CD4-positive, alpha-beta memory T cell (primary cell): ENCODE data around the gene MRPL10. TPM values are rescaled to one million over a fixed set of nuclear protein-coding genes. Genes with fewer than 3 reads are reported as not detected.

Experiments
- CTCF ChIA-PET: fragments of 350-600 bp; sonication (Branson Sonifier 250); formaldehyde crosslinking; loops from one replicate; lab custom pipeline; 2021; ENCODE audit warnings: inconsistent platforms; ENCODE audit not compliant: partially characterized antibody; lab: Charles Lee
- POLR2A ChIA-PET: fragments of 350-600 bp; sonication (Branson Sonifier 250); formaldehyde crosslinking; loops from one replicate; lab custom pipeline; 2021; ENCODE audit not compliant: partially characterized antibody; lab: Charles Lee
- DNase-seq, 5 donors: peaks; one replicate each; pipeline versions ENCODE4 v3.0.0 to v3.0.0-alpha.2; 2020 to 2022; ENCODE audit warnings: mixed read lengths in 1 of 5
- H3K27ac ChIP-seq: one replicate; pipeline ENCODE4 v1.7.0; 2013; ENCODE audit warnings: low read depth, low read length
- H3K27me3 ChIP-seq: 2 replicates; pipeline ENCODE4 v1.7.0; 2013; ENCODE audit warnings: mild to moderate bottlenecking, low read length, moderate library complexity; ENCODE audit not compliant: insufficient read depth
- H3K36me3 ChIP-seq: 2 replicates; pipeline ENCODE4 v1.7.0; 2013; ENCODE audit warnings: mild to moderate bottlenecking, low read length, moderate library complexity; ENCODE audit not compliant: insufficient read depth
- H3K4me1 ChIP-seq: 2 replicates; pipeline ENCODE4 v1.7.0; 2013; ENCODE audit warnings: mild to moderate bottlenecking, low read length, moderate library complexity; ENCODE audit not compliant: insufficient read depth
- H3K4me3 ChIP-seq, 2 donors: one replicate each; pipeline ENCODE4 v1.7.0; 2013; ENCODE audit warnings: low read length in 2 of 2, mild to moderate bottlenecking in 1 of 2
- H3K9me3 ChIP-seq, 2 donors: one replicate each; pipeline ENCODE4 v1.7.0; 2013; ENCODE audit warnings: low read length in 2 of 2, control low read depth in 1 of 2; ENCODE audit not compliant: control insufficient read depth in 1 of 2
- H3K27ac Mint-ChIP-seq, 7 donors: one replicate each; pipeline ENCODE4 v1.8.0; 2020 to 2021; ENCODE audit warnings: mixed read lengths in 7 of 7, mild to moderate bottlenecking in 6 of 7, inconsistent platforms in 3 of 7, moderate library complexity in 3 of 7
- H3K27me3 Mint-ChIP-seq, 2 donors: one replicate each; pipeline ENCODE4 v1.8.0; 2020 to 2021; ENCODE audit warnings: mixed read lengths in 2 of 2
- H3K36me3 Mint-ChIP-seq, 2 donors: one replicate each; pipeline ENCODE4 v1.8.0; 2020 to 2021; ENCODE audit warnings: mixed read lengths in 2 of 2, inconsistent platforms in 1 of 2, mild to moderate bottlenecking in 1 of 2
- H3K4me1 Mint-ChIP-seq, 4 donors: one replicate each; pipeline ENCODE4 v1.8.0; 2020 to 2021; ENCODE audit warnings: mixed read lengths in 4 of 4, mild to moderate bottlenecking in 1 of 4
- H3K4me3 Mint-ChIP-seq, 8 donors: one replicate each; pipeline ENCODE4 v1.8.0; 2020 to 2021; ENCODE audit warnings: mixed read lengths in 8 of 8, mild to moderate bottlenecking in 7 of 8, moderate library complexity in 6 of 8, inconsistent platforms in 3 of 8
- H3K9me3 Mint-ChIP-seq, 8 donors: one replicate each; pipeline ENCODE4 v1.8.0; 2020 to 2021; ENCODE audit warnings: mixed read lengths in 8 of 8, mild to moderate bottlenecking in 5 of 8, inconsistent platforms in 3 of 8, moderate library complexity in 1 of 8
- intact Hi-C: fragments of 100-400 bp; cut with micrococcal nuclease; formaldehyde crosslinking; loops from one replicate; pipeline ENCODE4 v1.15.1; 2023
- polyA plus RNA-seq, 2 donors: library from polyadenylated mRNA; unstranded; fragments of 300-500 nt; fragmentation: Illumina TruSeq; gene quantifications; one replicate each; pipeline ENCODE4 v1.2.3, GENCODE V29; 2021
- total RNA-seq, 2 experiments: library from RNA; stranded (reverse); gene quantifications; one replicate each; pipeline ENCODE4 v1.2.3, GENCODE V29; 2021

Gene MRPL10
- total and polyA plus RNA-seq, 4 experiments from 2014 or later, result 39.6 to 69.6 (median 43.6) TPM

DNA sequence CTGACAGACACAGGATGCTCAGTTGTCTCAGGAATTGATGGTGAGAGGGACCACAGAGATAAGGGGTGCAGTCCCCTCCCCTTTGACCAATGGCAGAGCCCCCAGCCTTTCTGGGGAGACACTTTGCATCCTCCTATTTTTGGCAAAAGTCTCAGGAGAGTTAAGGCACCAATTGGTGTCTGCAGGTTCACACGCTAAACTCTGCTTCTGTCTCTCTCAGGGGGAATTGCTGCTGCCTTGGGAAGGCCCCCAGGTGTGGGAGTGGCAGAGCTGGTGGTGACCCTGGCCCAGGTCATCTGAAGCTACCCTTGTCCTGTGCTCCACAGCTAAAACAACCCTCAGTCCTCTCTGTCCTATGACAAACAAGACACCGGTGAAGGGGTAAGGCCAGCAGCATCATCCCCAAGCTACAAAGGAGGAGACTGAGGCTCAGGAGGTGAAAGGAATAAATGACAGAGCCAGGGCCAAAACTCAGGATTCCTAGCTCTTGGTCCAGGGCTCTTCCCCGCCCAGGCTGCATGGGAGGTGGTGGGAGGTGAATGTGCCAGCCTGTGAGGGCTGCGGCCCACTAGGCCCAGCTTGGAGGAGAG, 30.1 kb downstream of the MRPL10 start:
- no peak for DNase-seq
- Mint-ChIP-seq H3K27me3 (peaks cover 1 to 5% of the 10 kb centered on the region in 2 donors), H3K4me3 (no peak overlapping the region), H3K27ac (no peak overlapping the region), H3K9me3 (no peaks in the 10 kb centered on the region), H3K36me3 (no peaks in the 10 kb centered on the region), H3K4me1 (no peaks in the 10 kb centered on the region)
- Histone ChIP-seq H3K27me3 (no peaks in the 10 kb centered on the region), H3K9me3 (no peaks in the 10 kb centered on the region), H3K4me1 (no peaks in the 10 kb centered on the region), H3K27ac (no peak overlapping the region), H3K4me3 (no peak overlapping the region), H3K36me3 (no peaks in the 10 kb centered on the region)
- ChIA-PET POLR2A (no interaction called here), CTCF (interaction anchor here (1.0 to 2.4 kb wide), 9 partner anchors 15 to 138 kb away, joined by 3 to 11 read pairs (median 4); no protein-coding TSS in a partner anchor)
- intact Hi-C loops, result no loop called here

DNA sequence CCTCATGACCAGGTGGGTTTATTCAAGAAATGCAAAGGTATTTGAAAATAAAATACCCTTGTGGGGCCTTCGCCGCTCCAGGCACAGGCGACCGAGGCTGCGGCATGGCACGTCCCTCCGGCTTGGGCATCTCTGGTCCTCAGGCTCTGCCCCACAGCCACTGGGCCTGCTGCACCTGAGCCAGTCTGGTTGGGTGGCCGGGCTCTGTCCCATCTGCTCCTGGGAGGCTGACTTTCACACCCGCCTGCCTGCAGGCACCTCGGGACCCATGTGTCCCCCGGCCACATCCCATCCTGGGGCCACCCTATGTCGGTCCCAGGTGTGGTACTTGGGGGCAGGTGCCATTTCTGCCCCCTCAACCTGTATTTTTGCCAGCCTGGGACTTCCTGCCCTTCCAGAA, 30.7 kb downstream of the MRPL10 start:
- peaks cover 1 to 5% of the 10 kb centered on the region in 2 donors for H3K27me3 Mint-ChIP-seq
- no peaks in the 10 kb centered on the region for H3K9me3 Mint-ChIP-seq
- Histone ChIP-seq H3K4me3 (no peak overlapping the region), H3K36me3 (no peaks in the 10 kb centered on the region), H3K27ac (no peak overlapping the region), H3K4me1 (no peaks in the 10 kb centered on the region), H3K9me3 (no peaks in the 10 kb centered on the region), H3K27me3 (no peaks in the 10 kb centered on the region)
- H3K4me1 Mint-ChIP-seq, result no peaks in the 10 kb centered on the region
- ChIA-PET CTCF (interaction anchor here (1.0 to 2.4 kb wide), 4 partner anchors 18 to 135 kb away, joined by 3 to 10 read pairs (median 4); no protein-coding TSS in a partner anchor), POLR2A (no interaction called here)
- no peak overlapping the region for H3K27ac Mint-ChIP-seq
- no peak for DNase-seq
- no peak overlapping the region for H3K4me3 Mint-ChIP-seq
- H3K36me3 Mint-ChIP-seq, result no peaks in the 10 kb centered on the region
- intact Hi-C loops, result no loop called here

DNA sequence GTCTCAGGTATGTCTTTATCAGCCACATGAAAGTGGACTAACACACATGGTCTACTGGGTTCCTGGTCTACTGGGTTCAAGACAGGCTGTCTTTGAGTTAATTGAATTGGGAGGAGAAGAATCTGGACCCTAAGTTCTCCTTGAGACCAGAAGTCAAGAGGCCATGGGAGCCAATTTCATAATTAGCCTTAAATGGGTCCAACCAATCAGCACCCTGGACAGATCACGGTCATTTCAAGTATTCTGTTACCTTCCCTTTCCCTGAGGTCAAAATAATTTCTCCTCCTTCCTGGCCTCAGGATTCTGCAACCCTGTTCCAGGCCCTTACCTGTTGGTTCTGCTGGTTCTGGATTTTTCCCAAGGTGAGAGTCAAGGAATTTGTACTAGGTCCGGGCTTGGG, 33.5 kb downstream of the MRPL10 start:
- H3K27me3 ChIP-seq, result no peaks in the 10 kb centered on the region
- no peak overlapping the region for H3K4me3 ChIP-seq
- Mint-ChIP-seq H3K9me3 (no peaks in the 10 kb centered on the region), H3K36me3 (no peaks in the 10 kb centered on the region), H3K4me1 (no peaks in the 10 kb centered on the region), H3K4me3 (no peak overlapping the region), H3K27me3 (peaks cover 15 to 17% of the 10 kb centered on the region in 2 donors), H3K27ac (no peak overlapping the region)
- no peaks in the 10 kb centered on the region for H3K9me3 ChIP-seq
- POLR2A ChIA-PET, result interaction anchor here (1.0 kb wide), 1 partner anchor 24 kb away, joined by 3 read pairs; the partner anchor contains the start of gene OSBPL7
- DNase-seq, result no peak
- CTCF ChIA-PET, result no interaction called here
- intact Hi-C loops, result no loop called here
- H3K4me1 ChIP-seq, result no peaks in the 10 kb centered on the region
- H3K36me3 ChIP-seq, result no peaks in the 10 kb centered on the region
- no peak overlapping the region for H3K27ac ChIP-seq

DNA sequence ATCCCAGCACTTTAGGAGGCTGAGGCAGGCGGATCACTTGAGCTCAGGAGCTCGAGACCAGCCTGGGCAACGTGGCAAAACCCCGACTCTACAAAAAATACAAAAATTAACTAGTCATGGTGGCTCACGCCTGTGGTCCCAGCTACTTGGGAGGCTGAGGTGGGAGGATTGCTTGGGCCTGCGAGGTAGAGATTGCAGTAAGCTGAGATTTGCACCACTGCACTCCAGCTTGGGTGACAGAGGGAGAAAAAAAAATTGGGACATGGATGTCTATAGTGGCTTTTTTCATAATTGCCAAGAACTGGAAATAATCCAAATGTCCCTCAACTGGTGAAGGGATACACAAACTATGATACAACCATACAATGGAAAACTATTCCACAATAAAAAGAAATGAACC, 38.4 kb downstream of the MRPL10 start:
- no peak overlapping the region for H3K27ac ChIP-seq
- Mint-ChIP-seq H3K27me3 (peaks cover 39 to 40% of the 10 kb centered on the region in 2 donors), H3K36me3 (no peaks in the 10 kb centered on the region), H3K9me3 (peaks cover 0 to 2% (median 0%) of the 10 kb centered on the region in 8 donors), H3K4me3 (no peak overlapping the region), H3K4me1 (peaks cover 2 to 18% (median 10%) of the 10 kb centered on the region in 4 donors), H3K27ac (no peak overlapping the region)
- H3K27me3 ChIP-seq, result peaks cover 11% of the 10 kb centered on the region
- intact Hi-C loops, result no loop called here
- ChIA-PET POLR2A (no interaction called here), CTCF (no interaction called here)
- H3K36me3 ChIP-seq, result no peaks in the 10 kb centered on the region
- no peak overlapping the region for H3K4me3 ChIP-seq
- DNase-seq, result no peak
- peaks cover 9% of the 10 kb centered on the region for H3K4me1 ChIP-seq
- H3K9me3 ChIP-seq, result no peaks in the 10 kb centered on the region

DNA sequence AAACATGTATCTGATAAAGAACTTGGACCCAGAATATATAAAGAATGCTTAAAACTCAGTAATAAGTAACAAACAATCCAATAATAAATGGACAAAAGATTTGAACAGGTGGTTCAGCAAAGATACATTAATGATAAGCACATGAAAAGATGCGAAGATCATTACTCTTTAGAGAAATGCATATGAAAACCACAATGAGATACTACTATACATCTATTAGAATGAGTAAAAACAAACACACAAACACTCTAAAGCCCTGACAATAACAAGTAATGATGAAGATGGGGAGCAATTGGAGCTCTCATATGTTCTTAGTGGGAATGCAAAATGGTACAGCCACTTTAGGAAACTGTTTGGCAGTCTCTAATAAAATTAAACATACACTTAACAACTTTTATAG, 38.9 kb downstream of the MRPL10 start:
- peaks cover 11% of the 10 kb centered on the region for H3K27me3 ChIP-seq
- H3K4me3 ChIP-seq, result no peak overlapping the region
- H3K36me3 ChIP-seq, result no peaks in the 10 kb centered on the region
- peaks cover 9% of the 10 kb centered on the region for H3K4me1 ChIP-seq
- H3K4me3 Mint-ChIP-seq, result no peak overlapping the region
- no peak overlapping the region for H3K27ac ChIP-seq
- CTCF ChIA-PET, result no interaction called here
- POLR2A ChIA-PET, result no interaction called here
- H3K4me1 Mint-ChIP-seq, result peaks cover 2 to 18% (median 10%) of the 10 kb centered on the region in 4 donors
- H3K9me3 Mint-ChIP-seq, result peaks cover 0 to 2% (median 0%) of the 10 kb centered on the region in 8 donors
- H3K9me3 ChIP-seq, result no peaks in the 10 kb centered on the region
- no peaks in the 10 kb centered on the region for H3K36me3 Mint-ChIP-seq
- H3K27me3 Mint-ChIP-seq, result peaks cover 38 to 40% of the 10 kb centered on the region in 2 donors
- intact Hi-C loops, result no loop called here
- DNase-seq, result no peak
- H3K27ac Mint-ChIP-seq, result no peak overlapping the region

DNA sequence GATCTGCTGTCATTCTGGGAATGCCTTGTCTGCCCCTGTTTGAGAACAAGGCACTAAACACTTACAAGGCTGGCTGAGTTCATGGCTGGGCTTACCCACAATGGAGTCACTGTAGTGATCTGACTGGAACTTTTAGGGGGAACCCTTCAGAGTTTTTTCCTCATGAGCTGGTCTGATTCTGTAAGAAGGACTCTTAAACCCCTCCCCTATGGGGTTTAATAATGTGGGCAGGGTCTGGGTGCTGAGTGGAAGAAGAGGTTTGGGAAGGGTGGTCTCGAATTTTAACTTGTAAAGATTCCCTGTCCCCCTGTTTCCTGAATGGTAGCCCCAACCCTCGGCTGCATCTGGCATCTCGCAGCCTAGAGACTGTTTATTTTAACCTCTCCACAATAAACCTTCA, 40.3 kb downstream of the MRPL10 start:
- Histone ChIP-seq H3K27me3 (peaks cover 11% of the 10 kb centered on the region), H3K9me3 (no peaks in the 10 kb centered on the region), H3K4me3 (no peak overlapping the region), H3K4me1 (peaks cover 9% of the 10 kb centered on the region), H3K36me3 (no peaks in the 10 kb centered on the region), H3K27ac (no peak overlapping the region)
- Mint-ChIP-seq H3K4me1 (peaks cover 2 to 18% (median 10%) of the 10 kb centered on the region in 4 donors), H3K36me3 (no peaks in the 10 kb centered on the region), H3K27me3 (peaks cover 38% of the 10 kb centered on the region in 2 donors), H3K9me3 (peaks cover 0 to 2% (median 0%) of the 10 kb centered on the region in 8 donors), H3K27ac (peak overlapping the region in 1 of 7 donors; percentile 8), H3K4me3 (peak overlapping the region in 3 of 8 donors; percentile 13 to 69 (median 54))
- no peak for DNase-seq
- intact Hi-C loops, result no loop called here
- ChIA-PET POLR2A (no interaction called here), CTCF (no interaction called here)

DNA sequence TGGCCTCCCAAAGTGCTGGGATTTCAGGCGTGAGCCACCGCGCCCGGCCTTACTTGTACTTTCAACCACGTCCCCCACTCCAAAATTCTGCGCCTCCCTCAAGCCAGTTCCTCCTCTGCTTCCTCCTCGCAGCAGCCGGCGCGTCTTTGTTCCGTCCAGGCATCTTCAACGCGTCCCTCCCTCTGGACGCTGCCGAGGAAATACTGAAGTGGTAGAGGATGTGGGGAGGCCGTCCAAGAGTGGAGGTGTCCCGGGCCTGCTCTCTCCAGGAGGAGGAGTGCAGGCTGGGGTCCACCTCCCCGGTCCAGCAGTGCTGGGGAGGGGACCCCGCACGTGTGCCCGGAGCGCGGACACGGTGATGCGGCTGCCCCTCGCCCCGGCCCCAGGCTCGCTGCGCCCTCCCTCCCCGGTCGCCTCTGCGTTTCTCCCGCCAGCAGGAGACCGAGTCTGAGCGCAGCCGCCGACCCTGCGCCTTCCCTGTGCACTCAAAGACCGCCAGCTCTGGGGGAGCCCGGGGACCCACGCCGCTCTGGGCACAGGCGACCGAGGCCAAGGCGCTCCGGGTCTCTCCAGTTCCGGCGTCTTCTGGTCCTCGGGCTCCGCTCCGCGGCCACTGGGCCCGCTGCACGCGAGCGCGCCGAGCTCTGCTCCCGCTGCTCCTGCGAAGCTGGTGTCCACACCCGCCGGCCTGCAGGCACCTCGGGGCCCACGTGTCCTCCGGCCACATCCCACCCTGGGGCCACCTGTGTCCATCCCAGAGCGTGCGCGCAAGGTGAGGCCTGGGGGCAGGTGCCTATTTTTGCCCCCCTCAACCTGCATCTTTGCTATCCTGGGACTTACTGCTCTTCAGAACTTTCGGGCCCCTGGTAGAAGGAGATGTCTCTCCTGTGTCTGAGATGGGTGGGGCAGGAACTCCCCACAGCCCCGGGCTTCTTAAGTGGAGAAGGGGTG, 41.5 kb downstream of the MRPL10 start:
- Mint-ChIP-seq H3K27ac (peak overlapping the region in 1 of 7 donors; percentile 43), H3K4me1 (peaks cover 2 to 18% (median 10%) of the 10 kb centered on the region in 4 donors), H3K36me3 (no peaks in the 10 kb centered on the region), H3K9me3 (peaks cover 0 to 2% (median 0%) of the 10 kb centered on the region in 8 donors), H3K4me3 (peak overlapping the region; percentile 31 to 86 (median 78)), H3K27me3 (peaks cover 34 to 36% of the 10 kb centered on the region in 2 donors)
- H3K36me3 ChIP-seq, result no peaks in the 10 kb centered on the region
- POLR2A ChIA-PET, result no interaction called here
- peak in 4 of 5 donors; percentile 39 to 54 (median 44) for DNase-seq
- intact Hi-C loops, result loop anchor here (1.0 kb wide), 2 partner anchors 14 to 126 kb away; no protein-coding TSS in a partner anchor
- CTCF ChIA-PET, result interaction anchor here (0.8 to 1.0 kb wide), 4 partner anchors 9 to 126 kb away, joined by 3 to 13 read pairs (median 4); no protein-coding TSS in a partner anchor
- H3K9me3 ChIP-seq, result no peaks in the 10 kb centered on the region
- H3K27ac ChIP-seq, result no peak overlapping the region
- H3K4me3 ChIP-seq, result peak overlapping the region in 1 of 2 donors; percentile 37
- H3K27me3 ChIP-seq, result peaks cover 11% of the 10 kb centered on the region
- peaks cover 9% of the 10 kb centered on the region for H3K4me1 ChIP-seq
